ENCODE data around the gene DRG2.

DNA sequence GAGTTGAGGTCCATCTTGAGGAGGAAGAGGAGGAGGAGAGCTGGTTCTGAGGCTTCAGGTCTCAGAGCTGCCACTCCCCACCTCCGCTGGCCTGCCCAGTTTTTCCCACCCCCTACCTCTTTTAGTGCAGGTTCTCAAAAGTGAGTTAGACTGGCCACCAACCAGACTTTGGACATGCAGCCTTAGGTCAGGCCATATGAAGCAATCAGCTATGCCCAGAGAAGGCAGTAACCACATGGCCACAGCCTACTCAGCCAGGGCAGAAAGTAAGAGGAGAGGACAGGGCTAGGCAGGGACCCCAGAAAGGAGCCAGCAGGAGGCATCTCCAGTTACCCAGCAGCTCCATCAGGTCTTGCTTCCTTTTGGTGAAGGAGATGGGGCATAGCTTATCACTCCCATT lies 29.8 kb downstream of the DRG2 start:
- TF ChIP-seq GATA2 (IDR thresholded peaks at IDR 0.05; ENCODE audit: low read depth, low read length) (no peak), GATA3 (IDR thresholded peaks at IDR 0.05; ENCODE audit: low read depth, low read length) (no peak)
